Neural crest cell (in vitro differentiated cells): ENCODE measurements around the gene ASPSCR1. TPM values are rescaled to one million over a fixed set of nuclear protein-coding genes. Genes with fewer than 3 reads are reported as not detected.

Experiments
- DNase-seq: peaks from one replicate; pipeline ENCODE4 v3.0.0; 2021; ENCODE audit warnings: low read depth, mixed read lengths, low spot score
- H3K27ac Mint-ChIP-seq: one replicate; pipeline ENCODE4 v1.8.0; 2021; ENCODE audit warnings: mild to moderate bottlenecking, mixed read lengths; ENCODE audit not compliant: unreplicated experiment
- H3K27me3 Mint-ChIP-seq: 2 replicates; pipeline ENCODE4 v1.8.0; 2021; ENCODE audit warnings: low read depth, mild to moderate bottlenecking, mixed read lengths
- H3K36me3 Mint-ChIP-seq: 2 replicates; pipeline ENCODE4 v1.8.0; 2021; ENCODE audit warnings: low read depth, mild to moderate bottlenecking, mixed read lengths
- H3K4me1 Mint-ChIP-seq: 2 replicates; pipeline ENCODE4 v1.8.0; 2021; ENCODE audit warnings: mixed read lengths
- H3K4me3 Mint-ChIP-seq: one replicate; pipeline ENCODE4 v1.8.0; 2021; ENCODE audit warnings: mild to moderate bottlenecking, mixed read lengths
- H3K9me3 Mint-ChIP-seq: 2 replicates; pipeline ENCODE4 v1.8.0; 2021; ENCODE audit warnings: mixed read lengths
- CTCF ChIP-seq: fragments of 200-600 bp; sonication (generic); conservative IDR thresholded peaks from 2 replicates; pipeline ENCODE4 v1.5.0; 2021; ENCODE audit warnings: antibody characterized with exemption, mild to moderate bottlenecking
- total RNA-seq: library from RNA; stranded (reverse); gene quantifications from 2 replicates; pipeline ENCODE4 v1.2.1, GENCODE V29; 2021

ASPSCR1 gene
- total RNA-seq, 1 donor from 2014 or later: 51.9 TPM

GRCh38 chr17:82052638-82053059 lies 75.2 kb downstream of the ASPSCR1 start:
- H3K4me3 Mint-ChIP-seq: peak overlapping the region; percentile 87
- H3K27me3 Mint-ChIP-seq: no peaks in the 10 kb centered on the region
- peaks cover 1% of the 10 kb centered on the region for H3K36me3 Mint-ChIP-seq
- no peaks in the 10 kb centered on the region for H3K9me3 Mint-ChIP-seq
- peak overlapping the region; percentile 12 for H3K27ac Mint-ChIP-seq
- H3K4me1 Mint-ChIP-seq: no peaks in the 10 kb centered on the region
- TF ChIP-seq CTCF: no peak
- DNase-seq: no peak

GRCh38 chr17:82053130-82053529 lies 75.7 kb downstream of the ASPSCR1 start:
- Mint-ChIP-seq H3K4me1 (no peaks in the 10 kb centered on the region), H3K27me3 (no peaks in the 10 kb centered on the region), H3K9me3 (no peaks in the 10 kb centered on the region), H3K36me3 (no peaks in the 10 kb centered on the region), H3K27ac (no peak overlapping the region), H3K4me3 (peak overlapping the region; percentile 87)
- TF ChIP-seq CTCF: no peak
- no peak for DNase-seq

GRCh38 chr17:82053556-82054263 lies 76.3 kb downstream of the ASPSCR1 start:
- Mint-ChIP-seq H3K36me3 (no peaks in the 10 kb centered on the region), H3K4me1 (no peaks in the 10 kb centered on the region), H3K27me3 (no peaks in the 10 kb centered on the region), H3K9me3 (no peaks in the 10 kb centered on the region), H3K4me3 (peak overlapping the region; percentile 87), H3K27ac (no peak overlapping the region)
- TF ChIP-seq CTCF: no peak
- DNase-seq: no peak

GRCh38 chr17:82054351-82055022 lies 77.1 kb downstream of the ASPSCR1 start:
- no peak for TF ChIP-seq CTCF
- peak overlapping the region; percentile 67 for H3K4me3 Mint-ChIP-seq
- H3K27me3 Mint-ChIP-seq: no peaks in the 10 kb centered on the region
- no peak overlapping the region for H3K27ac Mint-ChIP-seq
- H3K9me3 Mint-ChIP-seq: no peaks in the 10 kb centered on the region
- DNase-seq: no peak
- no peaks in the 10 kb centered on the region for H3K36me3 Mint-ChIP-seq
- H3K4me1 Mint-ChIP-seq: no peaks in the 10 kb centered on the region

GRCh38 chr17:82055023-82055964 lies 77.9 kb downstream of the ASPSCR1 start:
- H3K27me3 Mint-ChIP-seq: no peaks in the 10 kb centered on the region
- H3K27ac Mint-ChIP-seq: no peak overlapping the region
- no peaks in the 10 kb centered on the region for H3K9me3 Mint-ChIP-seq
- no peaks in the 10 kb centered on the region for H3K4me1 Mint-ChIP-seq
- peak overlapping the region; percentile 67 for H3K4me3 Mint-ChIP-seq
- no peak for DNase-seq
- no peaks in the 10 kb centered on the region for H3K36me3 Mint-ChIP-seq
- no peak for TF ChIP-seq CTCF
